Measurements from ENCODE around the gene HACD4.

Gene HACD4, protein sequence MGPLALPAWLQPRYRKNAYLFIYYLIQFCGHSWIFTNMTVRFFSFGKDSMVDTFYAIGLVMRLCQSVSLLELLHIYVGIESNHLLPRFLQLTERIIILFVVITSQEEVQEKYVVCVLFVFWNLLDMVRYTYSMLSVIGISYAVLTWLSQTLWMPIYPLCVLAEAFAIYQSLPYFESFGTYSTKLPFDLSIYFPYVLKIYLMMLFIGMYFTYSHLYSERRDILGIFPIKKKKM

DNA sequence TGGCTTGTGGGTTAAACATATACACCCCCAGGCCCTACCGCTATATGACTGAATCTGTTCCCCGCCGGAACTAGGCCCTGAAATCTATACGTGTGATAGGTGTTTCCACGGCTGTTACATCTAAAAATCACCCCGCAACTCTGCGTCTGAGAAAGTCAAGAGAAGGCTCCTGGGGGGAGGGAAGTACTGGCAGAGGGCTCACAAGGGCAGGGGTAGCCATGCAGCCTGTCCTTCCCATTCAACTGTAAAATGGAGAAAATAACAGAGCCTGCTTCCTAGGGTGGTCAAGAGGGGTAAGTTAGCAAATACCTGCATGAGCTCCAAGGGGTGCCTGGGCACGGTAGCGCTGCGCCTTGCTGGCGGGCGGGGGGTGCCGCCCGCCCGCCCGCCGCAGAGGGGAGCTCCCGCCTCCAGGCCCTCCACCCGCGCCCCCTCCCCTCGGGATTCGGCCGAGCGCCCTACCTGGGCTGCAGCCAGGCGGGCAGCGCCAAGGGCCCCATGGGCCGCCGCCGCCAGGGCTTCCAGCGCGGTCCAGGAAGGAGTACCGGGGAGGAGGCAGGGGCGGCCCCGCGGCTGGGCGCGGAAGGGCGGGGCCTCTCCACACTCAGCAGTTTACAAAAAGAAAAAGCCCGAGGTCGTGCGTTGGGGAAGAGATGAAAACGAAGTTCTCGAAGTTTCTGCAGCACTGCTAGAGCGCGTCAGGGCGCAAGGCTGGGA, at the start of gene HACD4:
Gene HACD4 (minus strand): TSS at position 550 of the 717 bp plus-strand sequence. CDS start 50 bp downstream, at position 500.
- peak; percentile 72 for DNase-seq

DNA sequence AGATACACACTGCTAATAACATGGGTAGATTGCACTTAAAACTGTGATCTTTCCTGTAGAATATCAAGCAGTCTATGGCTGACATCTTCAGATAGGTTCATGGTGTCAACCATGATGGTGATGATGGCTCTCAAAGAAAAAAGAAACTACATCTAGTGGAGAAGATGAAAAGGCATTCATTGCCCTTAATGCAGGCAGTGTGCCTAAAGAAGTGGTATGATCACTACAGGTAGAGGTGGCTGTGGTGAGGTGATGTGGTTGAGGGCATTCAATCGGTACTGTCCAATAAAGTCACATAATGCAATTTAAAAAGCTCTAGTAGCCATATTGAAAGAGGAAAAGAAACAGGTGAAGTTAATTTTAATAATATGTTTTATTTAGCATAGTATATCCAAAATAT, 49.4 kb upstream of the HACD4 start:
- no peak for DNase-seq

DNA sequence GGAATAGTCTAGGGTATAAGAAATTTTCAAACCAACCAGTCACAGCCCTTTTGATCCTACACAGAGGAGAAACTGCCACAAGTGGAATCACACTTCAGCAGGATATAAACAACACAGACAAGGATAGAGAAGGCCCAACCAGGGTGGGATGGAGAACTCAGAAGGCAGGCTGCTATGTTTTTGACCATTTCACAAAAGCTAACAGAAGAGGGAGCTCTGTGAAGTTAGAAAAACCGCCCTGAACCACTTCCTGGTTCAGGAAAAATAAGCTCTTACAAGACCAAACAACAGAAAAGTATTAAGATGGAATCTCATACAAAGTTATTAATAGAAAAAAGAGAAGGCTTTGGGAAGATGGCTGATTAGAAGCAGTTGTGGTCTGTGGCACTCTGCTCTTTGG, 47.3 kb upstream of the HACD4 start:
- no peak for DNase-seq

DNA sequence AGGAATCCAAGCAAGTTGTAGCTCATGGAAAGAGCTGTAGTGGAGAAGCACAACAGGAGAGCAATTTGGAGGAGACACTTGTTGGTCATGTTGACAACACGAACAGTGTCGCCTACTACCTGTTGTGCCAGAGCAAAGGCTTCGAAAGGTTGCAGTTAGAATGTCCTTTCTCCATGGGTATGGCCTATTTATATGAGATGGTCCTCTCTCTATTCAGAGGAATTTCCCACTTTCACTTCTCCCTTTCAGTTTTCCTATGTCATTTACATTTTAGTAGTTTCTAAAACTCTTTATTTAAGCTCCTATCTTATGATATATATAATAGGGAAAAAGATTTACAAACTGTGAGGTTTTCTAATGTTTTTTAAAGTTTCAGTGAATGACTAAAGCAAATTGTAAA, 46.3 kb upstream of the HACD4 start, which contains the start of gene IFNB1:
Gene IFNB1 (minus strand): TSS at position 162 of the 400 bp plus-strand sequence. CDS start 73 bp downstream, at position 89.
- DNase-seq, result no peak

DNA sequence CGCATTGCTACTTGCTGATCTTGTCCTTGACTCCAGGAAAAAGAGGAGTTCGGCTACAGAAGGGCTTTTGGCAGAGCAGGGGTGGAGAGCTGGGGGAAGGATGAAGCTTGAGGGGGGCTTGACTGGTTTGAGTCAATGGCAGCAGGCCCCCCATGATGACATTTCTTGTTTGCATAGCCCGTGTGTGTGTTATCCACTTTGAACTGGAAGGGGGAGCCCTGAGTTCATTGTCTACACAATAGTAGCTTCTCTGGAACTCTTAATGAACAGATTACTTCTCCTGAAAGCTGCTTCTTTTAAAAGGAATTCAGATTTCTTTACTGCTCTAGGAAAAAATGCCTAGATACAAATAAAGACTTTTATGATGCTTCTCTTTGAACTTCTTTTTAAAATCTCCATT, 44.0 kb upstream of the HACD4 start:
- no peak for DNase-seq

DNA sequence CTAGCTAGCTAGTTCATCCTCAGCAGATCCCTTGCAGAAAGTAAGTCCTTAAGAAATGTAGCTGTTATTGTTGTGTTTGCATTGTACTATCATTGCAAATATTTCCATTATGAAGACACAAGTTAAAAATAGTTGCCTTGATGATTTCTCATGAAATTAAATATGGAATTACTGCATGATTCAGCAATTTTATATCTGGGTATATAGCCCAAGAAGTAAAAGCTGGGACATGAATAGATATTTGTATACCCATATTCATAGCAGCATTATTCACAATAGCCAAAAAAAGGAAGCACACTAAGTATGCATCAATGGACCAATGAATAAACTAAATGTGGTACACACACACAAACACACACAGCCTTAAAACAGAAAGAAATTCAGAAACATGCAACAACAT, 39.5 kb upstream of the HACD4 start:
- DNase-seq, result no peak

DNA sequence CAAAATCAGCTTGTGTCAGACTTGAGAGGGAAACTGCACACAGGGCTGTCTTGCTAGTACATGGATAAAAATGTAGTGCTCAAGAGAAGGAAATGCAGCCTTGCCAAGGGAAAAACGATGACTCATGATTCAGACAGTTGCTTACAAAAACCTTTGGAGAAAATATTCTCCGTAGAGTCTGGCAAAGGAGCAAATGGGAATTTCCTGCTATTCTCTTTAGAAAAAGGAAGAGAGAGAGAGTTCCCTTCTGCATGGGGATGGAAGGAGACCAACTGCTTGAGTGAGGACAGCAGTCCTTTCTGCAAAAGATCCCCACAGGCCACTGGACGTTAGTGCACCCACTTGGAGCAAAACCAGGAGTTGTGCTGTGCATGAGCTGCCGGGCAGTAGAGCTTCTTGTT, 38.7 kb upstream of the HACD4 start:
- no peak for DNase-seq

DNA sequence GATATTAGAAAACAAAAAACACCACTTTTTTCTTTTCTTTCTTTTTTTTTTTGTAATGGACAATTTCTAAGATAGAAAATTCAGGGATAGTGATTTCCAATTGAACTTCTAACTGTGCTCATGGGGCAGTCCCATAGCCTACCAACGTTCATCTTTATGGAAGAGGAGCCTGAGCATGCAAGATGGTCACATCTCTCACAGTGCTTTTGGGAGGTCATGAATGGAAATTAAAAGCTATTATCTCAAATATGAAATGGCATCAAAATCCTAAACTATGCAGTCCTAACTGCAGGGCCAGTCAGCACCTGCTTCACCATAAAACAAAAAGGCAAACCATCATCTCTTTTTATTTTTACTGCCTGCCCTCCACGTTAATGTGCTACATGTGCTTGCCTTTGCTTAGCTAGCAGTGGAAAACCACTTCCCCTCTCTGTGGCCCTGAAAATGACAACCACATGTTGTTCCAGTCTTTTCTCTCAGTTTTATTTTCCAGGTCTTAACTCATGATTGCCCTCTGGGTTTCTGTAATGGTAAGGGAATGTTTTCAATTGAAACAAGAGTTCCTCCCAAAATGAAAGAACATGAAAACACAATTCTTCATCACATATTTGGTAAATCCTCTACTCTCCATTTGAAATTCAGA, 29.6 kb upstream of the HACD4 start:
- peak; percentile 12 for DNase-seq

DNA sequence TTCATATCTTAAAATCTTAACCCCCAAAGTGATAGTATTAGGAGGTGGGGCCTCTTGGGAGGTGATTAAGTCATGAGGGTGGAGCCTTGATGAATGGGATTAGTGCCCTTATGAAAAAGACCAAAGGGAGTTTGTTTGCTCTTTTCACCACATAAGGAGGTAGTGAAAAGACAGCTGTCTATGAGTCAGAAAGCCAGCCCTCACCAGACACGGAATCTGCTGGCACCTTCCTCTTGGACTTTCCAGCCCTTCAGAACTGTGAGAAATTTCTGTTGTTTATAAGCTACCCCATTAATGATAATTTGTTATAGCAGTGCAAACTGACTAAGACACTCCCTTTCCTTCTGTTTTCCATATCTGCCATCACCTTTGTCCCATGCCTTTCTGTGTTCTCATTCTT, 25.5 kb upstream of the HACD4 start:
- DNase-seq, result no peak

DNA sequence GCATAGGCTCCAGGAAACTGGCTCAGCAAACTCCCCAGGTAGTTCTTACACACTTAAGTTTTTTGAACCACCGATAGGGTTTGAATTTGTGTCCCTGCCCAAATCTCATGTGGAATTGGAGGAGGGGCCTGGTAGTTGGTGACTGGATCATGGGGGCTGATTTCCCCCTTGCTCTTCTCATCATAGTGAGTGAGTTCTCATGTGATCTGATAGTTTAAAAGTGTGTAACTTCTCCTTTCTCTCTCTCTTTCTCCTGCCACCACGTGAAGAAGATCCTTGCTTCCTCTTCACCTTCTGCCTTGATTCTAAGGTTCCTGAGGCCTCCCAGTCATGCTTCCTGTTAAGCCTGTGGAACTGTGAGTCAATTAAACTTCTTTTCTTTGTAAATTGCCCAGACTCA, 22.4 kb upstream of the HACD4 start:
- no peak for DNase-seq

DNA sequence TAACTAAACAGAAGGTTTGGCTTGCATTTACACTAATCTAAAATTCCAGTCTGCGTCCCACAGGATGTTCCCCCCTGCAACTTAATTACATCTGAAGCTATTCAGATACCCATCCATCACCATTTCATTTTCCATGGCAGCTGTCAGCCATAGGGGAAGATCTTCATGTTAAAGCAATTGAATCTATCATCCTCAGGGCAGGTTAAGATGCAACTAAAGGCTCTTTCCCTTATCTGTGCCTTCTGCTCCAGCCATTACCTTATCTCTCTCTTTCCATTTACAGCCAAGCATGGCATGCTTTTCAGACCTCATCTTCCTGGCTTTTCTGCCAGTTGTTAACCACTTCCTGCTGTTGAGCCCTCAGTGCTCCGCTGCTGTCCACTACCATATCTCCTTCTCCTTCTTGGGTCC, 15.8 kb upstream of the HACD4 start:
- DNase-seq, result no peak

DNA sequence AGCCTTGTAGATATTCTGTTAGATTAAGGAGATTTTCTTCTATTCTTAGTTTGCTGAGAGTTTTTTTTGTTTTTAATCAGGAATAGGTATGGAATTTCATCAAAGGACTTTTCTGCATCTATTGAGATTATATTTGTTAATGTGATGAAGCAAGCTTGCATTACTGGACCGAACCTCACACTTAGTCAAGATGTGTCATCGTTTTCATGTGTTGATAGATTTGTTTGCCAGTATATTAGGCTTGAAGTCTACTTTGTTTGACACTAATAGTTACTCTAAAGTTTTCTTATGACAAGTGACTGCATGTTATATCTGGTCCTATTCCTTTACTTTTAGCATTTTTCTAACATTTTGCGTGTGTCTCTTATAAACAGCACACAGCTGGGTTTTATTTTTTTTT, 12.4 kb upstream of the HACD4 start:
- DNase-seq, result no peak

DNA sequence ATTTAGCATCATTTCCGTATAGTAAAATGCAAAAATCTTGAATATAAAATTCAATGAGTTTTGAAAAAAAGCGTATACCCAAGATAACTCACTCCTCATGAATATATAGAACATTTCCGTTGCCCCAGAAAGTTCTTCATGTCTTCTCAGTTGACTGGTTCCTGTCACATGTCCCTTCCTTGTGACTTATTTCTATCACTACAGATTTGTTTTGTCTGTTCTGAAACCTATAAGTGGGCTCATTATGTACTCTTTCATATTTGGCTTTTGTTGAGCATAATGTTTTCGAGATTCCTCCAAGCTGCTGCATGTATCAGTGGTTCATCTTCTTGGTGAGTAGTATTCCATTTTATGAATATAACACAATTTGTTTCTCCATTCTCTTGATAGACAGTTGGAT, 11.0 kb upstream of the HACD4 start:
- no peak for DNase-seq

DNA sequence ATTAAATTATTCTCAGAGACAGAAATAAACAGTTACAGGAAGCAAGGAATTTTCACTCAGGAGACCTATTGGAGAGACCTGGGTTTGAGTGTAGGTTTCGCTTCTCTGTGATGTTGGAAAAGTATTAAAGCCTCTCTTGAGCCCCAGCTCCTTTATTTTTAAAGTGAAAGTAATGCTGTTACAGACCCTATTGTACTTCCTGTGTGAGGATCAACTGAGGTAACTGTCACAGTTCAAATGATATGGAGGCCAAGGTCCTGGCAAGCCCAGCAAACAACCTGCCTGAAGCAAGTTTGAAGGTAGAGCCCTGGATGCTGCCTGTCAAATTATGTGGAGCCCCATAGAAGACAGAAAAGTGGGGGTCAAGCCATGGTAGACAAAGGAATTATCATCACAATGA, 7.9 kb upstream of the HACD4 start:
- DNase-seq, result no peak

DNA sequence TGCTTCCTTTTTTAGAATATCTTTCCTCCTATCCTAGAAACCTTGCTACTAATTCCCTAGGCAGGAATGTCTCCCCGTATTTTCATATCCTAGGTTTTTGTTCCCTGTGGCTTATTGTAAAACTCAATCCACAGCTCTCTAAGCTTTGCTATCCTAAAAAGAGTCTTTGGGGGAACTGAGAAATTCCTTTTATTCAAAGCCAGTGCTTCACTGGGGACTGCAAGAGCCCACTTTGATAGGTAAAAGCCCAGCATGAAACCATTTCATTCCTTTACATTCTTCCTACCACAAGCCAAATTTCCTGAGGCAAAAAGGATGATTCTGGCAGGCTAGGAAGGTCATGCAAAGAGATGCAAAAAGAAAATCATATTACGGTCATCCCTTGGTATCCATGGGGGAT, 5.8 kb upstream of the HACD4 start:
- no peak for DNase-seq

DNA sequence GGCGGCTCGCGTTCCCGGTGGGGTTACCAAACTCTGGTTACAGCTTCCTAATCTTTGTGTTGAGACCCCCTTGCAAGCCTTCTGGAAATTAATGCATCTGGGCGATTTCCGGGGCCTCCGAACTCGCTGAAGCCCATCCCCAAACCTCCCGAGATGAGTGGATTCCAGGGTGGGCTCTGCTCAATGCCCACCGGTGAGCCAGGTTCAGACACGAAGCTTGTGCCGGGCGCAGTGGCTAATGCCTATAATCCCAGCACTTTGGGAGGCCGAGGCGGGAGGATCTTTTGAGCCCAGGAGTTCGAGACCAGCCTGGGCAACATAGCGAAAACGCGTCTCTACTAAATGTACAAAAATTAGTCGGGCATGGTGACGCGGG, 356 bp upstream of the HACD4 start:
- no peak for DNase-seq

DNA sequence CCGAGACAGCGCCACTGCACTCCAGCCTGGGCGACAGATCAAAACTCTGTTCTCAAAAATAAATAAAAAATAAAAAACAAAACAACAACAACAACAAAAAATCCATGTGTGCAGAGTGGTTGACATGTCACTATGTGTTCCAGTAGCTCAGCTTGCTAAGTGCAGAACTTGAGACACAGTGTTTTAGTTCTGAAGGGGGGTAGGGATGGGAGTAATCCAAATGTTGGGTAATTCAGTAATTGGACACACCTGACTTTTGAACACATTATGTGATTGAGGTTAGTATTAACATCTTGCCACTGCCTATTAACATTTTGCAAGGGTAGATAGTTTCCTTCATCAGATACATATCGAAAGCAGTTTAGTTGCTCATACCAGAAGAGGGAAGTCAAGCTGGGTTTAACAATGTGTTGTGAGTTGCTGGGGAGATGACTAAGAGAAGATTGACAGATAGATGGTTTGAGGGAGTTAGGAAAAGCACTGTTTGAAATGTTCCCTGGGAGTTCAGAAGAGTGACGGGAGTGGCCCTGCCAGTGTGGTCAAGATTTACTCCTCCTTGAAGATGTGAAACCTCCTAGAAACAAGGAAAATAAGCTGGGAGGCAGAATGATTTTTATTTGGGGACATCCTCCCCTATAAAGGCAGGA, 928 bp downstream of the HACD4 start:
- no peak for DNase-seq

DNA sequence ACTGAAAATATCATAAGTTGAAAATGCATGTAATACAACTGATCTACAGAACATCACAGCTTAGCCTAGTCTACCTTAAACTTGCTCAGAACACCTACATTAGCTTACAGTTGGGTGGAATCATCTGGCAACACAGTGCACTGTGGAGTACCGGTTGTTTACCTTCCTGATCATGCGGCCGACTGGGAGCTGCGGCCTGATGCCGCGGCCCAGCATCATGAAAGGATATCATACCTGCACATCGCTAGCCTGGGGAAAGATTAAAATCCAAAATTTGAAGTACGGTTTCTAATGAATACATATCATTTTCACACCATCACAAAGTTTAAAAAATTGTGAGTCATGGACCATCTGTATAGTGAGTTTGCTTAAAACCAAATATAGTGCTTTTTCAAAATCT, 1.8 kb downstream of the HACD4 start:
- DNase-seq, result no peak

DNA sequence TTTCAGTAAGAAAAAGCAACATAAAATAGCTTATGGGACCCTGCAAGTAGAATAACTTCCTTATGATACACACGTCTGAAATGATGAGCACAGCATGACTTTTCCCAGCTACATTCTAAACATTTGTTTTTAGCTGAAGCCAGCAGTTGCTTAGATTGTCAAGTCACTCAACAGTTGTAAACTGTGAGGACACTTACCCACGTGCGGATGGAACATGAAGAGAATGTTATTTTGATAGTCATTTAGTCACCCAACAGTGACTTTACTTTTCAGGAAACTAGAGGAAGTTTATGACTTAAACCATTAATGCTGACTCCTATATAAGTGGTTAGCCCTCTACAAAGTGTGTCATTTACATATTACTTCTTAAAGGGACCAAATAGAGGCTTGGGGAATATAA, 3.0 kb downstream of the HACD4 start:
- peak; percentile 8 for DNase-seq

DNA sequence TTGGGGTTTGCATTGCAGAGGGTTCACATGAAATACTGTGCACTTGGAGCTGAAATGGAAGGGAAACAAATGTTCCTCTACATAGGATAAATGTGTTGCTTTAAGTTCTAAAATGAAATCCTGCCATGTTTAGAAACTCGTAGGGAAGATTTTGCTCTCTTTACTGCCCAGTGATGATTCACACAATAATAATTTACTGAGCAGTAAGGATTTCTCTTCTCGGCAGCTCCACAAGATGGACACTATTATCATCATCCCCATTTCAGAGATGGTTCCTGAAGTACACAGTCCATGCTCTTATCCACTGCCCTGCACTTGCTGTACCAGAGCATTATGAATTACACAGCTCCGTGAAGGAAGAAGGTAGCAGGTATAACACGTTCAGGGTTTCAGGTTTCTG, 4.1 kb downstream of the HACD4 start:
- DNase-seq, result no peak

DNA sequence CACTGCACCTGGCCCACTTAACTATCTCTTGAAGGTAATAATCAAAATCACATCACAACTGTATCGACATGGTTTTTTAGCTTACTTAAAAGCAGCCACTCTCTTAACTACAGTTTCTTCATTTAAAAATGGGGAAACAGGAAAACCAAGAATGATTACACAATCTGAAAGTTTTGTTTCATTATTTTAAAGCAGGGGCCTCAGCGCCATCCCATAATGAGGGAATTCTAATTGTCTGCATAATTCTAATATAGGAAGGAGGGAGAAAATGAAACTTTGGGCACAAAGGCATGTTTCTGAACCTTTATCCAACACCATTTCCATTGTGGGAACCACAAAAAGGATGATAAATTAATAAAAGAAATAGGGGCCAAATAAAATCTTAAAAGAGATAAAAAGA, 7.6 kb downstream of the HACD4 start:
- no peak for DNase-seq

DNA sequence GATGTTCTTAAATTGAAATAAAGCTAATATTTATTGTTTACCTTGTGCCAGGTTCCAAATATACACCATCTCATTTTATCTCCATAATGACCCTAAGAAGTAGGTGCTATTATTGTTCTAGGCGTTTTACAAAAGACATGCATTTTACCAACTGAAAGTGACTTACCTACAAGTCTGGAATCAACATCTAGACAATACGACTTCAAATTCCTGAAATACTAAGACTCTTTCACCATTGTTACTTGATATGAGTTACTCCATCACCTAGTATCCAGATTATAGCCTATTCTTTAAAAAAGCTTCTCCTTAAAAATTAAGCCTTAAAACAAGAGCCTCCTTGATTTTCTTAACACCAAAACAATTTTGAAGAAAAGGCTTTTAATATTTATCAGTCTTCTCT, 13.3 kb downstream of the HACD4 start:
- no peak for DNase-seq

DNA sequence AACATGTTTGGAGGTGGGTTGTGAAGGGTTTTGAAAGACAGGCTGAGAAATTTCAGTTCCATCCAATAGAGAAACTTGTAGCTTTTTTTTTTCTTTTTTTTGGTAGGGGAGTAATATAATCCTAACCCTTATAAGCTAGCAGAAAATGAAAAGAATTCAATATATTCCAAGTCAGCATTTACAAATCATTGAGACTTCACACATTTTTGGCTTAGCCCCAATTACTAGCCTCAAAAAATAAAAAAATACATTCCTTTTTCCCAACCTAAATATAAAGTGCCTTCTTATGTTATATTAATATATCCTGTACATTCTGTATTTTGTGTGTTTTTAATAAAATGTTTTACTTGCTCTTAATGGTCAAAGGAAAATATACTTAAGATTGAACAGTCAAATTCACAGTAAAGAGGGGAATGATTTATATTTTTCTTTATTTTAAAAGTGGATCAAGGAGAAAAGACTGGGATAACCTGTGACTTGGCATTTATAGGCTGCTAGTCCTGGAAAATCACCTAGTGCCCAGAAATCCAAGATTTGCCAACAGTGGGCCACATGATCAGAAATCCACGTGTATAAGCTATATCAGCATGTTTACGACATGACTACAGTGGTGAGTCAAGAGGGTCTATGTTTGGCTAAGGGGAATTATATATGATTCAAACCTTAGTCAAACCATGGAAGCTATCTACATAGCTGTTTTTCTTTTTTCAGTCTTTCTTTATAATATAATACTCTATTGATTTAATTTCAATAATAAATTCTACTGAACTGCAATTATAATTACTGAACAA, 14.5 kb downstream of the HACD4 start:
- no peak for DNase-seq
